Muscle of leg (tissue), 11 donors: Measurements from ENCODE around the gene FYCO1. TPM values are rescaled to one million over a fixed set of nuclear protein-coding genes. Genes with fewer than 3 reads are reported as not detected.

Experiments used
- DNase-seq: peaks from one replicate; pipeline ENCODE4 v3.0.0; 2013
- H3K27ac ChIP-seq: one replicate; pipeline ENCODE4 v1.5.1; 2013; ENCODE audit warnings: mild to moderate bottlenecking, low read length, control low read depth
- H3K27me3 ChIP-seq: one replicate; pipeline ENCODE4 v1.6.1; 2013; ENCODE audit warnings: low read length; ENCODE audit not compliant: control insufficient read depth, insufficient read depth
- H3K36me3 ChIP-seq: one replicate; pipeline ENCODE4 v1.6.1; 2013; ENCODE audit warnings: low read length; ENCODE audit not compliant: control insufficient read depth, insufficient read depth
- H3K4me1 ChIP-seq: one replicate; pipeline ENCODE4 v1.6.1; 2013; ENCODE audit warnings: low read length; ENCODE audit not compliant: control insufficient read depth, insufficient read depth
- H3K4me3 ChIP-seq: one replicate; pipeline ENCODE4 v1.5.1; 2013; ENCODE audit warnings: low read length, control low read depth
- H3K9me3 ChIP-seq: replicated peaks from 2 replicates; pipeline ENCODE4 v1.6.1; 2013; ENCODE audit warnings: low read depth, low read length; ENCODE audit not compliant: control insufficient read depth
- WGBS: methylation state at CpG from one replicate; pipeline ENCODE4 v1.1.5; 2013; ENCODE audit warnings: missing lambda C conversion rate; ENCODE audit not compliant: insufficient coverage; 5-methylcytosine and 5-hydroxymethylcytosine counted together
- polyA plus RNA-seq, 8 donors: library from polyadenylated mRNA; unstranded; fragments of 120-200 nt; gene quantifications; one replicate each; pipeline versions ENCODE4 v1.2.1 to v1.2.3, GENCODE V29; 2013; ENCODE audit warnings: inconsistent platforms in 1 of 8, low replicate concordance in 1 of 8; ENCODE audit not compliant: insufficient read length in 8 of 8, insufficient read depth in 1 of 8
- total RNA-seq: library from RNA; stranded (reverse); fragments of 120-200 nt; gene quantifications from one replicate; pipeline ENCODE4 v1.2.4, GENCODE V29; 2013

FYCO1 gene
- total and polyA plus RNA-seq, 9 donors = 18.6 to 33.6 (median 25.4) TPM

- Histone ChIP-seq H3K27ac (no peak overlapping the region), H3K27me3 (no peaks in the 10 kb centered on the region), H3K36me3 (peaks cover 69% of the 10 kb centered on the region), H3K4me1 (no peaks in the 10 kb centered on the region), H3K4me3 (no peak overlapping the region), H3K9me3 (no peaks in the 10 kb centered on the region)
- no peak for DNase-seq
- WGBS = 93% methylated on average over 2 of the region's 3 CpGs
Observed at GRCh38 chr3:45923755-45924154, 71.9 kb downstream of the FYCO1 start.

GRCh38 chr3:45922950-45923590 is 72.6 kb downstream of the FYCO1 start:
- WGBS = 100% methylated on average over 2 of the region's 4 CpGs
- no peak for DNase-seq
- H3K36me3 ChIP-seq = peaks cover 68% of the 10 kb centered on the region
- H3K9me3 ChIP-seq = no peaks in the 10 kb centered on the region
- H3K4me1 ChIP-seq = no peaks in the 10 kb centered on the region
- H3K27me3 ChIP-seq = no peaks in the 10 kb centered on the region
- H3K27ac ChIP-seq = no peak overlapping the region
- H3K4me3 ChIP-seq = no peak overlapping the region

- Histone ChIP-seq H3K9me3 (no peaks in the 10 kb centered on the region), H3K27ac (no peak overlapping the region), H3K4me1 (no peaks in the 10 kb centered on the region), H3K27me3 (no peaks in the 10 kb centered on the region), H3K4me3 (no peak overlapping the region), H3K36me3 (peaks cover 59% of the 10 kb centered on the region)
- DNase-seq = no peak
- 87% methylated on average over 3 of the region's 3 CpGs for WGBS
Observed at GRCh38 chr3:45922039-45922326, 73.6 kb downstream of the FYCO1 start.

GRCh38 chr3:45921158-45922038 is 74.2 kb downstream of the FYCO1 start:
- H3K36me3 ChIP-seq = peaks cover 59% of the 10 kb centered on the region
- 83% methylated on average over 11 of the region's 14 CpGs for WGBS
- DNase-seq = no peak

GRCh38 chr3:45917146-45917898 is 78.3 kb downstream of the FYCO1 start:
- Histone ChIP-seq H3K27me3 (no peaks in the 10 kb centered on the region), H3K4me3 (no peak overlapping the region), H3K4me1 (no peaks in the 10 kb centered on the region), H3K36me3 (peaks cover 39% of the 10 kb centered on the region), H3K27ac (no peak overlapping the region), H3K9me3 (no peaks in the 10 kb centered on the region)
- no peak for DNase-seq
- 83% methylated on average over 3 of the region's 6 CpGs for WGBS

More at GRCh38 chr3:45921158-45922038, 74.2 kb downstream of the FYCO1 start:
- Histone ChIP-seq H3K27ac (no peak overlapping the region), H3K9me3 (no peaks in the 10 kb centered on the region), H3K4me1 (no peaks in the 10 kb centered on the region), H3K27me3 (no peaks in the 10 kb centered on the region), H3K4me3 (no peak overlapping the region)

- Histone ChIP-seq H3K4me3 (no peak overlapping the region), H3K4me1 (no peaks in the 10 kb centered on the region), H3K36me3 (peaks cover 23% of the 10 kb centered on the region), H3K27me3 (no peaks in the 10 kb centered on the region), H3K27ac (no peak overlapping the region), H3K9me3 (no peaks in the 10 kb centered on the region)
- 26% methylated on average over 5 of the region's 13 CpGs for WGBS
- peak; percentile 31 for DNase-seq
Observed at GRCh38 chr3:45915518-45916231, 79.9 kb downstream of the FYCO1 start.

GRCh38 chr3:45915059-45915439 is 80.6 kb downstream of the FYCO1 start:
- WGBS = 81% methylated on average over 9 of the region's 9 CpGs
- no peaks in the 10 kb centered on the region for H3K9me3 ChIP-seq
- H3K27ac ChIP-seq = no peak overlapping the region
- no peak for DNase-seq
- H3K4me1 ChIP-seq = no peaks in the 10 kb centered on the region
- no peak overlapping the region for H3K4me3 ChIP-seq
- H3K27me3 ChIP-seq = no peaks in the 10 kb centered on the region
- H3K36me3 ChIP-seq = peaks cover 16% of the 10 kb centered on the region

- no peak for DNase-seq
- no peak overlapping the region for H3K4me3 ChIP-seq
- WGBS = 87% methylated on average over 6 of the region's 7 CpGs
Observed at GRCh38 chr3:45914362-45915058, 81.1 kb downstream of the FYCO1 start.

GRCh38 chr3:45912435-45912834 is 83.2 kb downstream of the FYCO1 start:
- Histone ChIP-seq H3K27ac (no peak overlapping the region), H3K4me1 (peaks cover 7% of the 10 kb centered on the region), H3K36me3 (no peaks in the 10 kb centered on the region), H3K27me3 (no peaks in the 10 kb centered on the region), H3K9me3 (no peaks in the 10 kb centered on the region), H3K4me3 (no peak overlapping the region)
- DNase-seq = no peak
- WGBS = 96% methylated on average over 5 of the region's 6 CpGs

More at GRCh38 chr3:45914362-45915058, 81.1 kb downstream of the FYCO1 start:
- Histone ChIP-seq H3K27ac (no peak overlapping the region), H3K27me3 (no peaks in the 10 kb centered on the region), H3K9me3 (no peaks in the 10 kb centered on the region), H3K36me3 (peaks cover 12% of the 10 kb centered on the region), H3K4me1 (no peaks in the 10 kb centered on the region)
